Inflammatory macrophage treated with lipopolysaccharide for 1 hour (primary cell): ENCODE measurements around the gene ZCCHC8.
"Not testable (repeated sequence)": the region's sequence is repeated elsewhere in the genome, so short reads cannot be mapped to it uniquely, and the experiment has no call there.

Experiments used
- DNase-seq, 2 donors: peaks; one replicate each; pipeline ENCODE4 v3.0.0-alpha.2; 2020 to 2022

The ZCCHC8 gene

GRCh38 chr12:122506393-122506938 lies 5.7 kb upstream of the ZCCHC8 start:
- no peak for DNase-seq

DNA sequence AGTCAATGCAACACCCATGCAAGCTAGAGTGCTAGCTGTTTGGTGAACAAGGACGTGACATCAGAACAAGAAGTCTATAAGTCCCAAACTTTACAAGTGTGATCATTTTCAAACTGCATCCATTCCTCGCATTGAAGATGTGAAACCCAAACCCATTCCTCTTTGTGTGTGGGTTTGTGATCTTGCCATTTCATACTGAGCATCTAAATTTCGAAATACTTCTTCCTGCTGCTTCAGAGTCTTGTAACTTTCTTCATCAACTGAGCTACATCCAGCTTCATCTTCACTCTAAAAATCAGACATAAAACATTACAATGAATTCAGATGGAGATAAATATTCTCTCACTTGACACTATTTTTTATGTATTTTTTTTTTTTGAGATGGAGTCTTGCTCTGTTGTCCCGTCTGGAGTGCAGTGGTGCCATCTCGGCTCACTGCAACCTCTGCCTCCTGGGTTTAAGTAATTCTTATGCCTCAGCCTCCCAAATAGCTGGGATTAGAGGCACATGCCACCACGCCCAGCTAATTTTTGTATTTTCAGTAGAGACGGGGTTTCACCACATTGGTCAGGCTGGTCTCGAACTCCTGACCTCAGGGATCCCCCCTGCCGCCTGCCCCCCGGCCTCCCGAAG lies 4.8 kb upstream of the ZCCHC8 start:
- DNase-seq, result no peak

DNA sequence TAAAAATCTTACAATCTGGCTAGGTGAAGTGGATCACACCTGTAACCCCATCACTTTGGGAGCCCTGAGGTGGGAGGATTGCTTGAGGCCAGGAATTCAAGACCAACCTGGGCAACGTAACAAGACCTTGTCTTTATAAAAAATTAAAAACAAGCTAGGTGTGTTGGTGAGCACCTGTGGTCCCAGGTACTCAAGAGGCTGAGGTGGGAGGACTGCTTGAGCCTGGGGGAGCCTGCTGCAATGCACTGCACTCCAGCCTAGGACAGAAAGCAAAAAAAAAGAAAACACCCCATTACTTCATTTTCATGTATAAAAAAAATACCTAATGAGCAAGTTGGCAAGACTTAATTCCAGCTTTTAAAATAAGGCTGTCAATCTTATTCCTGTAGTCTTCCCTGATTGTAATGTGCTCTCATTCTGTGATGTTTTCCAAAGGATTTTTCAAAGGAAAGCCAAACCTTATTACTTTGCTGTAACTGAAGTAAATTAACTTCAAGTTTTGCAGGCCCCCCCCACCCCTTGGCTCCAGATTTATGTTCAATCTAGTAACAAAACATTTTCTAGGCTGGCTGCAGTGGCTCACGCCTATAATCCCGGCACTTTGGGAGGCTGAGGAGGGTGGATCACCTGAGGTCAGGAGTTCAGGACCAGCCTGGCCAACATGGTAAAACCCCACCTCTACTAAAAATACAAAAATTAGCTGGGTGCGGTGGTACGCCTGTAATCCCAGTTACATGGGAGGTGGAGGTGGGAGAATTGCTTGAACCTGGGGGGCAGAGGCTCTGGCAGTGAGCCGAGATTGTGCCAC lies 3.3 kb upstream of the ZCCHC8 start:
- no peak for DNase-seq

- DNase-seq, result no peak
Observed at GRCh38 chr12:122503147-122503751, 2.5 kb upstream of the ZCCHC8 start.

DNA sequence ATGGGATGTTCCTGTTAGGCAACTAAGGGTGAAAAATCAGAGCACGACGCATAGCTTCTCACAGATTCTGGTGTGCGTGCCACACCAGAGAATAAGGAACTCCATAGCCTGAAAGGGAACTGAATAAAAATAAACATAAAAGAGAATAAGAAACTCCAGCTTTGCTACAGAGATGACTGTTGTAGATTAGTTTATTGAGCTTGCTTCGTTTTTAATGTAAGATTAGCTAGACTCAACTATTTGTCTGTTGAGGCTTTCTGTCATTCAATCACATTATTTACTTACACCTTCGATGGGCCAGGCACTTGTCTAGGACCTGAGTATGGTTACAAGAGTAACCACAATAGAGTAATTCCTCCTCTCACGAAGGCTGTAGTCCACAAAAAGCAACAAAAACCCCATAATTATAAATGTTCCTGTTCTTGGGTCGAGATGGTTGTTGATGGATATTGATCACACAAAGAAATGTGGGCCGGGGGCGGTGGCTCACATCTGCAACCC lies 807 bp upstream of the ZCCHC8 start:
- DNase-seq, result peak; percentile 78 to 81

DNA sequence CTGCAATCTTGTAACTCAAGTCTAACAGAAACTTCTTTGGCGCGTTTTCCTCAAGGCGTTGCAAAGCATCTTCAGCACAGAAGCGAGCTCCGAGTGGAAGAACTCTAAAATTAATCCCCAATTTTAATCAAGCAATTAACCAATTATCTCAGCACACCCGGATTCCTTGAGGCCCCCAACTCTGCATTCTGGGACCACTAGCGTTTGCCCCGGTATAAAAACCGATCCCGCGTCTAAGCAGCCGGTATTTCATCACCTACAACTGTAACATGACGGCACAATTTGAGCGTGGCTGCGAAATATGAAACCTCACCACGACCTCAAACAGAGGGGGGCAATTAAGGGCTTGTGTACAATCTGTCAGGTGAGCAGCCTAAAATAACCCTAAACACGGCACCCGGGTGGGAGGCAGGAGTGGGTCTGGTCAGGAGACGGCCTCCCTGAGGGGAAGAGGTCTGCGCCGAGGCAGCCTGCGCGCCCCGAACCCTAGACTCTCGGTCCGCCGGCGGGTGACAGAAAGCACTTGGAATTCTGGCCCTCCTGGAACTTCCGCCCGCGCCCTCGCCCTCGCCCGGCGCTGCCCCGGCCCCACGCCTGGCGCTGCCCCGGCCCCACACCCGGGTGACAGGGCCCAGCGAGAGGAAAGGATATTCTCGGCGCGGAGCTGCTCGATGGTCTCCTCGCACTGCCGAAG lies 594 bp downstream of the ZCCHC8 start:
- DNase-seq, result peak; percentile 30 to 58

GRCh38 chr12:122495258-122495657 lies 5.5 kb downstream of the ZCCHC8 start:
- no peak for DNase-seq

- DNase-seq, result not testable (repeated sequence)
Observed at GRCh38 chr12:122493222-122493621, 7.5 kb downstream of the ZCCHC8 start.

- no peak for DNase-seq
Observed at GRCh38 chr12:122491991-122492390, 8.7 kb downstream of the ZCCHC8 start.

GRCh38 chr12:122489038-122489437 lies 11.7 kb downstream of the ZCCHC8 start:
- no peak for DNase-seq

- DNase-seq, result not testable (repeated sequence)
Observed at GRCh38 chr12:122487807-122488206, 12.9 kb downstream of the ZCCHC8 start.

GRCh38 chr12:122486805-122487426 lies 13.8 kb downstream of the ZCCHC8 start:
- no peak for DNase-seq

DNA sequence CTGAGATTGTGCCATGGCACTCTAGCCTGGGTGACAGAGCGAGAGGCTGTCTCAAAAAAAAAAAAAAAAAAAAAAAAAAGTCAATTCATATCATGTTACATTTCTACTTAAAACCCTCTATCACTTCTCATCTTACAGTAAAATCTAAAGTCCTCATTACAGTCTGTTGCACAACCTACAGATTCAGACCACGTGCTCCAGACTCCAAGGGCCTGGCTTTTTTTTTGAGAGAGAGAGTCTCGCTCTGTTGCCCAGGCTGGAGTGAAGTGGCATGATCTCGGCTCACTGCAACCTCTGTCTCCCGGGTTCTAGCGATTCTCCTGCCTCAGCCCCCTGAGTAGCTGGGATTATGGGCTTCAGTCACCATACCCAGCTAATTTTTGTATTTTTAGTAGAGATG lies 14.4 kb downstream of the ZCCHC8 start:
- DNase-seq, result not testable (repeated sequence)

DNA sequence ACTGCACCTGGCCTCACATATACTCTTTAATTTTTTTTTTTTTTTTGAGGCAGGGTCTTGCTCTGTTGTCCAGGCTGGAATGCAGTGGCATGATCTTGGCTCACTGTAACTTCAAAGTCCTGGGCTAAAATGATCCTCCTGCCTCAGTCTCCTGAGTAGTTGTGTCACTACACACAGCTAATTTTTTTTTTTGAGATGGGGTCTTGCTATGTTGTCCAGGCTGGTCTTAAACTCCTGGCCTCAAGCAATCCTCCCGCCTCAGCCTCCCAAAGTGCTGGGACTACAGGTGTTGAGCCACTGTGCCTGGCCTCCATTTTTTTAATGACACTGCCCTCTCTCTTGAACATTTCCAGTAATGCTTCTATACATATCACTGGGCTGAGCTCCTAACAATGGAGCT lies 16.3 kb downstream of the ZCCHC8 start:
- DNase-seq, result not testable (repeated sequence)

GRCh38 chr12:122483969-122484368 lies 16.8 kb downstream of the ZCCHC8 start:
- no peak for DNase-seq

DNA sequence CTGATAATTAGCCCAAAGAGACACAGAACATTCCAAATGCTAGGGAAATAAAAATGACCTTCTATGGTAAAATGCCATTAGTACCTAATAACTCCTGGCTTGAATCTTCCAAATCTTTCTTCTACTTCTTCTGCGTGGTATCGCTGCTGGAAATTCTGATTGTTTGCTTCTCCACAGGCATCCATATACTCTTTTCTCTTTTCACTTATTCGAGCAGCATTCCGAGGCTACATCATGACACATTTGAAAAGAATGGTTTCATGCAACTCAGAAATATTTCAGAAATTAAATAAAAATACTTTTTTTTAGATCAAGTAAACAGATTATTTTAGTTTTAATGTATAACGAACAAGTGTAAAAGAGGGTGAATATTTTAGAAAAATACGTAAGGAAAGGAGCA lies 18.9 kb downstream of the ZCCHC8 start:
- no peak for DNase-seq

DNA sequence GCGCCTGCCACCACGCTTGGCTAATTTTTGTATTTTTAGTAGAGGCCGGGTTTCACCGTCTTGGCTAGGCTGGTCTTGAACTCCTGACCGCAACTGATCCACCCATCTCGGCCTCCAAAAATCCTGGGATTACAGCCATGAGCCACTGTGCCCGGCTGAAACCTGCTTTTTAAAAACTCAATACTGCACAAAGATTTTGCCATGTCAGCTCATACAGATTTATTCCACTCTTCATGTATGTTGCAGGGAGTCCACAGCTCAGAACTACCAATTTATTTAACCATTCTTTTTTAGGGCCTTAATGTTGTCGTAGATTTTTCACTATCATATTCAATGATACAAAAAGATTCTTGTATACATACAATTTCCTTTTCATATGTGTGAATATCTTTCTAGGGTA lies 20.0 kb downstream of the ZCCHC8 start:
- DNase-seq, result no peak

- DNase-seq, result no peak
Observed at GRCh38 chr12:122474324-122474716, 26.4 kb downstream of the ZCCHC8 start.

DNA sequence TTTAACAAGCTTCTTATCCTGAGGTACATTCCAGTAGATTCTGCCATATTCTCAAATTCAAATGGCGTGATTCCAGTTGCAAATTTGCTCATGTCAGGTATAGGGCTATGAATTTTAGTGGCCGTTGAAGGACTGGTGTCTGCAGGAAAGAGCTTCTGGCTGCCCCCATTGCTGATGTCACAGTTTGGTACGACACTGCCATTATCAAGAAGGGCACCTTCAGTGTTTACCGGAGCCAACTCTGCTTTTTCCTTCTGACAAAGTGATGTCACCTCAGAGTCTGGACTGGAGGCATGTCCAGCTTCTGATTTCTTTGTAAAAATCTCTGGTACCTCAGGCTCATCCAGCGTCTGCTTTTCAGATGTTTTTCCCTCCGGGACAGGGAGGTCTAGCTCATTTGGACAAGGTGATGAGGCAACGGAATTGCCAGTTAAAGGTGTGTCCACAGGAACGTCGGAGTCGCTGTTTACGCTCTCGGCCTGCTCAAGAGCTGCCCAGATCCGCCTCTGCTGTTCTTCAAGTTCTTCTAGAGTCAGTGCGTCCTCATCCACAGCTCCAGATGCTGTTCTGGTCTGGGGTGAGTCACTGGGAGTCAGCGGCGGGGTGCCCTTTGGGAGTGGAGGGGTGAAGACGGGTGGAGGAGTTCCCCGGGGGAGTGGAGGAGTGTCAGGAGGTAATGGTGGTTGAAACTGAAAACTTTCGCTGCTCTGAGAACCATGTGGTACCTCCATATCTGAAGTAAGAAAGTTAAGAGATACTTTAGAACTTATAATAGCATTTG lies 27.0 kb downstream of the ZCCHC8 start:
- no peak for DNase-seq

- DNase-seq, result peak; percentile 67 to 87
Observed at GRCh38 chr12:122471324-122472226, 29.2 kb downstream of the ZCCHC8 start.
